HepG2 (cell line): ENCODE data around the gene CFAP221.

ENCODE experiments used
- EEA1 ChIP-seq: sonication (generic); formaldehyde crosslinking; IDR thresholded peaks from 2 replicates; pipeline ENCODE4 v1.5.1; 2020; ENCODE audit warnings: mild to moderate bottlenecking, missing genetic modification reagents, borderline replicate concordance
- KDM1A ChIP-seq: IDR thresholded peaks from 2 replicates; pipeline ENCODE4 v1.6.1; 2016; ENCODE audit warnings: missing compliant biosample characterization
- POLR2AphosphoS5 ChIP-seq: IDR thresholded peaks from 2 replicates; pipeline ENCODE4 v1.6.1; 2012; ENCODE audit warnings: low read depth, low read length
- SP1 ChIP-seq, 2 experiments: fragments of 450-650 bp in 1 of 2; sonication (generic) in 1 of 2; formaldehyde crosslinking in 1 of 2; IDR thresholded peaks; 2 replicates each; pipeline versions ENCODE4 v1.4.0 to v1.6.1; 2016 to 2020; ENCODE audit warnings: missing genetic modification reagents in 1 of 2
- ZFP36 ChIP-seq: fragments of 150-350 bp; IDR thresholded peaks from 2 replicates; pipeline ENCODE4 v1.6.1; 2018; ENCODE audit warnings: borderline replicate concordance, low read length, low read depth; ENCODE audit not compliant: partially characterized antibody
- ZNF766 ChIP-seq: sonication (generic); formaldehyde crosslinking; IDR thresholded peaks from 2 replicates; pipeline ENCODE4 v1.5.0; 2020; ENCODE audit warnings: missing genetic modification reagents, borderline replicate concordance
- TF ChIP-seq, protein P1 (sequence below): sonication (generic); formaldehyde crosslinking; IDR thresholded peaks from 2 replicates; pipeline ENCODE4 v1.8.0; 2022; ENCODE audit warnings: mild to moderate bottlenecking, missing genetic modification reagents; ENCODE audit not compliant: insufficient replicate concordance
- TF ChIP-seq, protein P2 (sequence below), 2 experiments: IDR thresholded peaks; 2 replicates each; pipeline ENCODE4 v1.6.1; 2011 to 2012; ENCODE audit warnings: low read length in 2 of 2, borderline replicate concordance in 1 of 2, low read depth in 1 of 2, mild to moderate bottlenecking in 1 of 2, moderate library complexity in 1 of 2

DNA sequence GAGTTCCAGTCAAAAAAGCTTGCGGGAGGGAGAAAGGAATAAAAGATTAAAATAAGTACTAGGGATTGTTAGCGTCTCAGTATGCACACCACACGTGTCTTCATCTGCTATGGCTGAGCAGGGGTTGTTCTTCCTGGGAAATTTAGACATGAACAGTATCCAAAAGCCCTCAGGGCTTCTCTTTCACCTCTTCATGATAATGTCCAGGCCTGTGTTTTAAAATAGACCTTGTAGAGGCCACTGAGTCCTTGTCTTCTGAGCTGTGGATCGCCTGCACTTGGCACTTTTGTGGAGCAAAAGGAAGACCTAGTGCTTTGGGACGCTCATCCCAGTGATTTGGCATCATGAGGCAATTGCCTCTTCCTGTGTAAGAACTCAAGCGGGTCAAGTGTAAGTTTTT, 52.4 kb downstream of the CFAP221 start:
- TF ChIP-seq KDM1A (no peak), ZFP36 (no peak), POLR2AphosphoS5 (no peak), EEA1 (CRISPR knock-in tag) (no peak), SP1 (IDR thresholded peaks at IDR 0.05) (no peak), SP1 (CRISPR knock-in tag; IDR thresholded peaks at IDR 0.05) (no peak), ZNF766 (CRISPR knock-in tag) (no peak)
- TF ChIP-seq, protein P1, sequence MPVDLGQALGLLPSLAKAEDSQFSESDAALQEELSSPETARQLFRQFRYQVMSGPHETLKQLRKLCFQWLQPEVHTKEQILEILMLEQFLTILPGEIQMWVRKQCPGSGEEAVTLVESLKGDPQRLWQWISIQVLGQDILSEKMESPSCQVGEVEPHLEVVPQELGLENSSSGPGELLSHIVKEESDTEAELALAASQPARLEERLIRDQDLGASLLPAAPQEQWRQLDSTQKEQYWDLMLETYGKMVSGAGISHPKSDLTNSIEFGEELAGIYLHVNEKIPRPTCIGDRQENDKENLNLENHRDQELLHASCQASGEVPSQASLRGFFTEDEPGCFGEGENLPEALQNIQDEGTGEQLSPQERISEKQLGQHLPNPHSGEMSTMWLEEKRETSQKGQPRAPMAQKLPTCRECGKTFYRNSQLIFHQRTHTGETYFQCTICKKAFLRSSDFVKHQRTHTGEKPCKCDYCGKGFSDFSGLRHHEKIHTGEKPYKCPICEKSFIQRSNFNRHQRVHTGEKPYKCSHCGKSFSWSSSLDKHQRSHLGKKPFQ (CRISPR knock-in tag), result no peak
- TF ChIP-seq, protein P2, sequence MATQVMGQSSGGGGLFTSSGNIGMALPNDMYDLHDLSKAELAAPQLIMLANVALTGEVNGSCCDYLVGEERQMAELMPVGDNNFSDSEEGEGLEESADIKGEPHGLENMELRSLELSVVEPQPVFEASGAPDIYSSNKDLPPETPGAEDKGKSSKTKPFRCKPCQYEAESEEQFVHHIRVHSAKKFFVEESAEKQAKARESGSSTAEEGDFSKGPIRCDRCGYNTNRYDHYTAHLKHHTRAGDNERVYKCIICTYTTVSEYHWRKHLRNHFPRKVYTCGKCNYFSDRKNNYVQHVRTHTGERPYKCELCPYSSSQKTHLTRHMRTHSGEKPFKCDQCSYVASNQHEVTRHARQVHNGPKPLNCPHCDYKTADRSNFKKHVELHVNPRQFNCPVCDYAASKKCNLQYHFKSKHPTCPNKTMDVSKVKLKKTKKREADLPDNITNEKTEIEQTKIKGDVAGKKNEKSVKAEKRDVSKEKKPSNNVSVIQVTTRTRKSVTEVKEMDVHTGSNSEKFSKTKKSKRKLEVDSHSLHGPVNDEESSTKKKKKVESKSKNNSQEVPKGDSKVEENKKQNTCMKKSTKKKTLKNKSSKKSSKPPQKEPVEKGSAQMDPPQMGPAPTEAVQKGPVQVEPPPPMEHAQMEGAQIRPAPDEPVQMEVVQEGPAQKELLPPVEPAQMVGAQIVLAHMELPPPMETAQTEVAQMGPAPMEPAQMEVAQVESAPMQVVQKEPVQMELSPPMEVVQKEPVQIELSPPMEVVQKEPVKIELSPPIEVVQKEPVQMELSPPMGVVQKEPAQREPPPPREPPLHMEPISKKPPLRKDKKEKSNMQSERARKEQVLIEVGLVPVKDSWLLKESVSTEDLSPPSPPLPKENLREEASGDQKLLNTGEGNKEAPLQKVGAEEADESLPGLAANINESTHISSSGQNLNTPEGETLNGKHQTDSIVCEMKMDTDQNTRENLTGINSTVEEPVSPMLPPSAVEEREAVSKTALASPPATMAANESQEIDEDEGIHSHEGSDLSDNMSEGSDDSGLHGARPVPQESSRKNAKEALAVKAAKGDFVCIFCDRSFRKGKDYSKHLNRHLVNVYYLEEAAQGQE (IDR thresholded peaks at IDR 0.05; ENCODE audit: borderline replicate concordance in 1 of 2, low read depth in 1 of 2, low read length in 2 of 2), result no peak
